GM21515 (cell line): ENCODE data around the gene TBX5.

Experiments
- ATAC-seq: cut with Tn5 transposase; IDR thresholded peaks from one replicate; pipeline ENCODE4 v1.9.1; 2021; ENCODE audit not compliant: unreplicated experiment

TBX5 gene

GRCh38 chr12:114405519-114406271 is at the start of gene TBX5:
Gene TBX5, minus strand, starts transcription at chr12:114406144. Its CDS starts 2,246 bp downstream, at chr12:114403898.
- ATAC-seq, result no peak

- ATAC-seq, result no peak
Measured at GRCh38 chr12:114451657-114452056, 45.7 kb upstream of the TBX5 start.

GRCh38 chr12:114450515-114451300 is 44.8 kb upstream of the TBX5 start:
- ATAC-seq, result no peak

- ATAC-seq, result no peak
Measured at GRCh38 chr12:114450019-114450418, 44.1 kb upstream of the TBX5 start.

- no peak for ATAC-seq
Measured at GRCh38 chr12:114448618-114448933, 42.6 kb upstream of the TBX5 start.

- ATAC-seq, result no peak
Measured at GRCh38 chr12:114447799-114448617, 42.1 kb upstream of the TBX5 start.

- no peak for ATAC-seq
Measured at GRCh38 chr12:114447274-114447716, 41.4 kb upstream of the TBX5 start.

- no peak for ATAC-seq
Measured at GRCh38 chr12:114445401-114446323, 39.7 kb upstream of the TBX5 start.

- no peak for ATAC-seq
Measured at GRCh38 chr12:114444422-114445279, 38.7 kb upstream of the TBX5 start.

- ATAC-seq, result no peak
Measured at GRCh38 chr12:114443607-114444421, 37.9 kb upstream of the TBX5 start.

GRCh38 chr12:114442578-114442977 is 36.6 kb upstream of the TBX5 start:
- ATAC-seq, result no peak

- no peak for ATAC-seq
Measured at GRCh38 chr12:114441545-114441944, 35.6 kb upstream of the TBX5 start.

GRCh38 chr12:114441039-114441383 is 35.1 kb upstream of the TBX5 start:
- ATAC-seq, result no peak

GRCh38 chr12:114440270-114441038 is 34.5 kb upstream of the TBX5 start:
- ATAC-seq, result no peak

- no peak for ATAC-seq
Measured at GRCh38 chr12:114439817-114440216, 33.9 kb upstream of the TBX5 start.

GRCh38 chr12:114439261-114439683 is 33.3 kb upstream of the TBX5 start:
- ATAC-seq, result no peak

- ATAC-seq, result no peak
Measured at GRCh38 chr12:114438635-114439256, 32.8 kb upstream of the TBX5 start.

GRCh38 chr12:114434341-114434740 is 28.4 kb upstream of the TBX5 start:
- no peak for ATAC-seq
